Endothelial cell of umbilical vein (primary cell): ENCODE data around the gene AP3S2. TPM values are rescaled to one million over a fixed set of nuclear protein-coding genes. Genes with fewer than 3 reads are reported as not detected.

Experiments
- BruUV-seq: library from RNA; stranded (reverse); fragments of 400-500 nt; replicated peaks from 2 replicates; lab custom pipeline; 2021; lab: Mats Ljungman, UMichigan
- CTCF ChIA-PET: fragments of 300-600, 350-600 bp; sonication (Branson Sonifier 250); formaldehyde crosslinking; loops from one replicate; lab custom pipeline; 2021; ENCODE audit warnings: antibody characterized with exemption, inconsistent platforms; lab: Charles Lee
- POLR2A ChIA-PET: fragments of 300-600, 350-600 bp; sonication (Branson Sonifier 250); formaldehyde crosslinking; loops from one replicate; lab custom pipeline; 2021; ENCODE audit warnings: antibody characterized with exemption, inconsistent platforms; lab: Charles Lee
- DNase-seq: peaks from one replicate; pipeline ENCODE4 v3.0.0-alpha.2; 2011; ENCODE audit warnings: low read depth, low spot score
- FAIRE-seq: peaks from 2 replicates; lab custom pipeline; 2011; peaks lifted over from hg19 to GRCh38; lab: Jason Lieb, UNC
- H2AFZ ChIP-seq: 2 replicates; pipeline ENCODE4 v1.6.0; 2012; ENCODE audit warnings: low read depth, low read length, control low read depth, inconsistent platforms
- H3K27ac ChIP-seq: 2 replicates; pipeline ENCODE4 v1.5.1; 2011; ENCODE audit warnings: low read depth, mild to moderate bottlenecking, control low read depth, low read length, moderate library complexity; ENCODE audit not compliant: insufficient read depth
- H3K27me3 ChIP-seq, 2 experiments: 2 replicates each; pipeline versions ENCODE4 v1.6.0 to v1.6.1; 2011; ENCODE audit warnings: low read length in 2 of 2, mixed read lengths in 1 of 2; ENCODE audit not compliant: control insufficient read depth in 2 of 2, insufficient read depth in 2 of 2
- H3K36me3 ChIP-seq, 2 experiments: 2 replicates in 1 of 2; 3 replicates in 1 of 2; pipeline ENCODE4 v1.5.1; 2011; ENCODE audit warnings: low read length in 2 of 2, mild to moderate bottlenecking in 1 of 2, moderate library complexity in 1 of 2; ENCODE audit not compliant: control insufficient read depth in 2 of 2, insufficient read depth in 2 of 2; ENCODE audit errors: extremely low read depth in 1 of 2
- H3K4me1 ChIP-seq: 3 replicates; pipeline ENCODE4 v1.5.1; 2011; ENCODE audit warnings: mild to moderate bottlenecking, low read length; ENCODE audit not compliant: control insufficient read depth, insufficient read depth; ENCODE audit errors: extremely low read depth
- H3K4me2 ChIP-seq: 2 replicates; pipeline ENCODE4 v1.6.1; 2011; ENCODE audit warnings: low read length, control low read depth, mixed read lengths; ENCODE audit not compliant: insufficient read depth
- H3K4me3 ChIP-seq, 3 experiments: fragments of 200-600 bp in 1 of 3; sonication (generic), shearing (Covaris generic) in 1 of 3; replicated peaks in 1 of 3; 2 replicates each; pipeline ENCODE4 v1.5.1; 2011 to 2016; ENCODE audit warnings: control low read depth in 3 of 3, low read length in 3 of 3, mild to moderate bottlenecking in 2 of 3, inconsistent platforms in 1 of 3, low read depth in 1 of 3, moderate library complexity in 1 of 3; ENCODE audit not compliant: insufficient read depth in 1 of 3
- H3K79me2 ChIP-seq: 2 replicates; pipeline ENCODE4 v1.6.0; 2012; ENCODE audit warnings: low read length, inconsistent platforms; ENCODE audit not compliant: control insufficient read depth, insufficient read depth
- H3K9ac ChIP-seq: replicated peaks from 2 replicates; pipeline ENCODE3; 2011; ENCODE audit warnings: low read length, control low read depth; ENCODE audit not compliant: insufficient read depth; ENCODE audit errors: extremely low read depth
- H3K9me1 ChIP-seq: replicated peaks from 3 replicates; pipeline ENCODE4 v1.6.0; 2011; ENCODE audit warnings: mild to moderate bottlenecking, low read length; ENCODE audit not compliant: control insufficient read depth, insufficient read depth; ENCODE audit errors: extremely low read depth
- H3K9me3 ChIP-seq: replicated peaks from 2 replicates; pipeline ENCODE4 v1.5.1; 2012; ENCODE audit warnings: low read length, inconsistent platforms; ENCODE audit not compliant: control insufficient read depth, insufficient read depth
- H4K20me1 ChIP-seq: replicated peaks from 2 replicates; pipeline ENCODE3; 2011; ENCODE audit warnings: mild to moderate bottlenecking, low read length; ENCODE audit not compliant: control insufficient read depth, insufficient read depth; ENCODE audit errors: extremely low read depth
- CTCF ChIP-seq, 2 donors: IDR thresholded peaks; 1 replicate in 1 of 2; 2 replicates in 1 of 2; pipeline ENCODE4 v1.5.1; 2011; ENCODE audit warnings: low read length in 2 of 2, mild to moderate bottlenecking in 2 of 2, moderate library complexity in 2 of 2, control low read depth in 1 of 2, inconsistent platforms in 1 of 2, low read depth in 1 of 2; ENCODE audit not compliant: insufficient read depth in 1 of 2; ENCODE audit errors: extremely low read depth in 1 of 2
- EZH2 ChIP-seq: IDR thresholded peaks from 2 replicates; pipeline ENCODE4 v1.6.1; 2012; ENCODE audit warnings: borderline replicate concordance, low read depth, mild to moderate bottlenecking, moderate library complexity, low read length, inconsistent platforms; ENCODE audit not compliant: severe bottlenecking
- FOS ChIP-seq: IDR thresholded peaks from 2 replicates; pipeline ENCODE4 v1.6.1; 2011; ENCODE audit warnings: mild to moderate bottlenecking, low read length, moderate library complexity, borderline replicate concordance; ENCODE audit not compliant: insufficient read depth
- GATA2 ChIP-seq: IDR thresholded peaks from 2 replicates; pipeline ENCODE4 v1.7.0; 2011; ENCODE audit warnings: low read depth, mild to moderate bottlenecking, moderate library complexity, mixed read lengths, low read length; ENCODE audit not compliant: insufficient read length, insufficient read depth
- JUN ChIP-seq: IDR thresholded peaks from 2 replicates; pipeline ENCODE4 v1.6.1; 2011; ENCODE audit warnings: borderline replicate concordance, low read depth; ENCODE audit not compliant: insufficient read length, insufficient read depth
- MAX ChIP-seq: IDR thresholded peaks from 2 replicates; pipeline ENCODE4 v1.6.1; 2011; ENCODE audit not compliant: insufficient read depth, insufficient read length
- MYC ChIP-seq: IDR thresholded peaks from one replicate; pipeline ENCODE4 v1.6.1; 2011; ENCODE audit warnings: mild to moderate bottlenecking, low read depth, low read length
- POLR2A ChIP-seq: IDR thresholded peaks from 2 replicates; pipeline ENCODE4 v1.6.1; 2012; ENCODE audit warnings: low read depth, mild to moderate bottlenecking, control low read depth, low read length
- POLR2AphosphoS5 ChIP-seq: IDR thresholded peaks from 2 replicates; pipeline ENCODE4 v1.6.1; 2012; ENCODE audit warnings: low read depth, mild to moderate bottlenecking, control low read depth, low read length, moderate library complexity; ENCODE audit not compliant: insufficient read depth
- dilution Hi-C: fragments of 300-500 bp; cut with MboI; formaldehyde crosslinking; loops from one replicate; pipeline ENCODE4 v1.15.0; 2019; ENCODE audit warnings: low sequenced_read_pairs; ENCODE audit not compliant: extremely low pct_ligation_motif_present
- intact Hi-C: fragments of 100-400 bp; cut with micrococcal nuclease; formaldehyde crosslinking; loops from one replicate; pipeline ENCODE4 v1.10.0; 2022
- polyA plus RNA-seq, 4 experiments: library from polyadenylated mRNA; depleted of rRNA in 3 of 4; stranded (reverse) in 3 of 4; unstranded in 1 of 4; fragments of >200 nt; gene quantifications; 2 replicates each; pipeline versions ENCODE4 v1.2.1 to v1.2.3, GENCODE V29; 2011 to 2012; ENCODE audit warnings: missing spikeins in 1 of 4
- total RNA-seq: library from RNA; stranded (reverse); gene quantifications from 2 replicates; pipeline ENCODE4 v1.2.3, GENCODE V29; 2021

The AP3S2 gene
- total and polyA plus RNA-seq, 2 donors (not counting 3 experiments of a cell fraction or from before 2014, with no cell fraction given) = 14.6 to 31.1 TPM

- H3K36me3 ChIP-seq = no peaks in the 10 kb centered on the region
- no peak overlapping the region for H3K4me3 ChIP-seq
- H3K4me2 ChIP-seq = no peak overlapping the region
- no peak overlapping the region for H3K9ac ChIP-seq
- H3K79me2 ChIP-seq = no peaks in the 10 kb centered on the region
- no peak overlapping the region for H2AFZ ChIP-seq
- no peak for DNase-seq
- no TSS peak for BruUV-seq
- CTCF ChIA-PET = no interaction called here
- POLR2A ChIA-PET = no interaction called here
- H3K9me1 ChIP-seq = no peaks in the 10 kb centered on the region
- H4K20me1 ChIP-seq = no peaks in the 10 kb centered on the region
- TF ChIP-seq CTCF (IDR thresholded peaks at IDR 0.05; ENCODE audit: extremely low read depth in 1 of 2, insufficient read depth in 1 of 2, low read depth in 1 of 2, low read length in 2 of 2) (no peak), FOS (no peak), MAX (no peak), MYC (no peak), GATA2 (no peak), EZH2 (no peak), POLR2A (no peak), JUN (no peak), POLR2AphosphoS5 (no peak)
- H3K27me3 ChIP-seq = no peaks in the 10 kb centered on the region
- H3K4me1 ChIP-seq = peaks cover 26% of the 10 kb centered on the region
- peak; percentile 38 for FAIRE-seq
- H3K9me3 ChIP-seq = no peaks in the 10 kb centered on the region
- intact Hi-C loops = no loop called here
- dilution Hi-C loops = no loop called here
- no peak overlapping the region for H3K27ac ChIP-seq
These were observed 68.4 kb downstream of the AP3S2 start for GRCh38 chr15:89825271-89825940.
